Peyer's patch (tissue), 4 donors: ENCODE results near the gene NOL12.
A peak's percentile ranks its signal among the peaks of the same experiment; 100 is the strongest.

Source experiments
- CTCF ChIP-seq, 6 experiments: fragments of 450-650 bp in 4 of 6; fragments of 200-600 bp in 2 of 6; sonication (generic) in 1 of 6; IDR thresholded peaks; one replicate each; pipeline ENCODE4 v1.5.1; 2017 to 2019; ENCODE audit warnings: antibody characterized with exemption in 6 of 6, mild to moderate bottlenecking in 3 of 6, moderate library complexity in 1 of 6
- POLR2A ChIP-seq, 2 donors: fragments of 450-650 bp; IDR thresholded peaks; one replicate each; pipeline ENCODE4 v1.5.1; 2017; ENCODE audit warnings: antibody characterized with exemption in 2 of 2, mild to moderate bottlenecking in 2 of 2, moderate library complexity in 2 of 2

GRCh38 chr22:37640591-37641560 lies 45.3 kb upstream of the NOL12 start:
- TF ChIP-seq CTCF (IDR thresholded peaks at IDR 0.05): peak in 1 of 6 experiments; percentile 7
- TF ChIP-seq POLR2A (IDR thresholded peaks at IDR 0.05): no peak
